Activated T-cell treated with anti-CD3 and anti-CD28 coated beads, Interleukin-2, amount 50 U/mL, for 48 hours (primary cell): ENCODE measurements around the gene KAZN.

Source experiments
- DNase-seq, 2 experiments: peaks; one replicate each; pipeline ENCODE4 v3.0.0-alpha.2; 2020

The KAZN gene

GRCh38 chr1:14944471-14944985, 346.0 kb downstream of the KAZN start:
- DNase-seq = no peak

- DNase-seq = no peak
These were observed 346.9 kb downstream of the KAZN start for GRCh38 chr1:14945132-14946010.

- no peak for DNase-seq
These were observed 347.5 kb downstream of the KAZN start for GRCh38 chr1:14946011-14946359.

- no peak for DNase-seq
These were observed 348.3 kb downstream of the KAZN start for GRCh38 chr1:14946684-14947238.

GRCh38 chr1:14947421-14947820, 348.9 kb downstream of the KAZN start:
- no peak for DNase-seq

- no peak for DNase-seq
These were observed 349.7 kb downstream of the KAZN start for GRCh38 chr1:14948112-14948652.

- no peak for DNase-seq
These were observed 350.9 kb downstream of the KAZN start for GRCh38 chr1:14949270-14949835.

GRCh38 chr1:14949836-14950713, 351.6 kb downstream of the KAZN start:
- no peak for DNase-seq

- no peak for DNase-seq
These were observed 353.3 kb downstream of the KAZN start for GRCh38 chr1:14951766-14952165.

- no peak for DNase-seq
These were observed 354.3 kb downstream of the KAZN start for GRCh38 chr1:14952626-14953314.

- no peak for DNase-seq
These were observed 355.7 kb downstream of the KAZN start for GRCh38 chr1:14954210-14954609.

GRCh38 chr1:14954930-14955329, 356.4 kb downstream of the KAZN start:
- no peak for DNase-seq

- DNase-seq = no peak
These were observed 356.9 kb downstream of the KAZN start for GRCh38 chr1:14955402-14955801.

GRCh38 chr1:14955976-14956375, 357.5 kb downstream of the KAZN start:
- DNase-seq = no peak

- no peak for DNase-seq
These were observed 358.2 kb downstream of the KAZN start for GRCh38 chr1:14956579-14957195.

- DNase-seq = no peak
These were observed 359.1 kb downstream of the KAZN start for GRCh38 chr1:14957375-14958098.

- no peak for DNase-seq
These were observed 360.0 kb downstream of the KAZN start for GRCh38 chr1:14958249-14959058.

- no peak for DNase-seq
These were observed 360.7 kb downstream of the KAZN start for GRCh38 chr1:14959059-14959694.

GRCh38 chr1:14961661-14962267, 363.3 kb downstream of the KAZN start:
- DNase-seq = no peak
